Measurements from ENCODE around the gene COL23A1.

GRCh38 chr5:178335302-178336030 lies 254.7 kb downstream of the COL23A1 start:
- TF ChIP-seq CTCF (IDR thresholded peaks at IDR 0.05; ENCODE audit: low read length) = no peak
- no peak for TF ChIP-seq EZH2 (optimal IDR thresholded peaks at IDR 0.05; ENCODE audit: low read depth, low read length)

All from MM.1S (cell line).